ENCODE data around the gene MLH1. TPM values are rescaled to one million over a fixed set of nuclear protein-coding genes. Genes with fewer than 3 reads are reported as not detected.
"Not testable (repeated sequence)": the region's sequence is repeated elsewhere in the genome, so short reads cannot be mapped to it uniquely, and the experiment has no call there.

Gene MLH1
- total RNA-seq, 1 experiment from 2014 or later, result 50.6 TPM

- intact Hi-C loops (cut with micrococcal nuclease; ENCODE audit: unreplicated experiment), result loop anchor here (2.0 to 5.0 kb wide), 4 partner anchors 58 to 231 kb away; no protein-coding TSS in a partner anchor
- ChIA-PET CTCF (interaction anchor here (0.7 to 0.9 kb wide), 5 partner anchors 10 to 288 kb away, joined by 3 to 9 read pairs (median 3); partner anchors contain the start of genes EPM2AIP1 and MLH1), POLR2A (ENCODE audit: low non-redundant PET) (interaction anchor here (0.6 kb wide), 1 partner anchor 25 kb away, joined by 3 read pairs; no protein-coding TSS in a partner anchor)
- Histone ChIP-seq H3K27ac (ENCODE audit: low read depth, low read length, poor library complexity, severe bottlenecking) (peak overlapping the region; percentile 6), H3K27me3 (replicated peaks; ENCODE audit: insufficient read depth, low read depth, low read length, poor library complexity) (no peaks in the 10 kb centered on the region), H3K4me3 (ENCODE audit: low read depth, low read length, poor library complexity, severe bottlenecking) (no peak overlapping the region), H3K9me3 (ENCODE audit: low read depth, low read length, poor library complexity, severe bottlenecking) (no peaks in the 10 kb centered on the region), H3K4me1 (ENCODE audit: insufficient read depth, low read length, poor library complexity, severe bottlenecking) (peaks cover 21% of the 10 kb centered on the region), H3K36me3 (ENCODE audit: insufficient read depth, low read length, poor library complexity, severe bottlenecking) (no peaks in the 10 kb centered on the region)
- no TSS peak for BruUV-seq (replicated peaks)
- TF ChIP-seq CTCF (conservative IDR thresholded peaks at IDR 0.05; ENCODE audit: low read depth, low read length), result no peak
- TF ChIP-seq EZH2 (IDR thresholded peaks at IDR 0.05; ENCODE audit: borderline replicate concordance, low read depth, low read length, poor library complexity, severe bottlenecking), result no peak
- DNase-seq (ENCODE audit: low spot score), result peak; percentile 86
Observed at GRCh38 chr3:36959821-36960220, 33.5 kb upstream of the MLH1 start.

DNA sequence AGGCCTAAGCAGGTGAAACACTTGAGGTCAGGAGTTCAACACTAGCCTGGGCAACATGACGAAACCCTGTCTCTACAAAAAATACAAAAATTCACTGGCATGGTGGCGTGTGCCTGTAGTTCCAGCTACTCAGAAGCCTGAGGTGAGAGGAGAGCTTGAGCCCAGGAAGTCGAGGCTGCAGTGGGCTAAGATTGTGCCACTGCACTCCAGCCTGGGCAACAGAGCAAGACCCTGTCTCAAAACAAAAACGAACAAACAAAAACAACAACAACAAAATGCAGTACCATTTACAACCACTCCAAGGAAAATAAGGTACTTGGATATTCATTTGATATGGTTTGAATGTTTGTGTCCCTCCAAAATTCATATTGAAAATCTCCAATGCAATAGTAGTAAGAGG, 32.8 kb upstream of the MLH1 start:
- no TSS peak for BruUV-seq (replicated peaks)
- no peaks in the 10 kb centered on the region for H3K9me3 ChIP-seq (ENCODE audit: low read depth, low read length, poor library complexity, severe bottlenecking)
- H3K27ac ChIP-seq (ENCODE audit: low read depth, low read length, poor library complexity, severe bottlenecking), result peak overlapping the region; percentile 6
- peaks cover 21% of the 10 kb centered on the region for H3K4me1 ChIP-seq (ENCODE audit: insufficient read depth, low read length, poor library complexity, severe bottlenecking)
- intact Hi-C loops (cut with micrococcal nuclease; ENCODE audit: unreplicated experiment), result no loop called here
- no peak for TF ChIP-seq CTCF (conservative IDR thresholded peaks at IDR 0.05; ENCODE audit: low read depth, low read length)
- TF ChIP-seq EZH2 (IDR thresholded peaks at IDR 0.05; ENCODE audit: borderline replicate concordance, low read depth, low read length, poor library complexity, severe bottlenecking), result no peak
- ChIA-PET CTCF (interaction anchor here (0.7 to 0.8 kb wide), 3 partner anchors 33 to 287 kb away, joined by 3 to 9 read pairs (median 7); partner anchors contain the start of genes EPM2AIP1 and MLH1), POLR2A (ENCODE audit: low non-redundant PET) (no interaction called here)
- H3K4me3 ChIP-seq (ENCODE audit: low read depth, low read length, poor library complexity, severe bottlenecking), result no peak overlapping the region
- DNase-seq (ENCODE audit: low spot score), result no peak
- H3K36me3 ChIP-seq (ENCODE audit: insufficient read depth, low read length, poor library complexity, severe bottlenecking), result no peaks in the 10 kb centered on the region
- H3K27me3 ChIP-seq (replicated peaks; ENCODE audit: insufficient read depth, low read depth, low read length, poor library complexity), result no peaks in the 10 kb centered on the region

- H3K4me3 ChIP-seq (ENCODE audit: low read depth, low read length, poor library complexity, severe bottlenecking); BruUV-seq (replicated peaks); POLR2A ChIA-PET (ENCODE audit: low non-redundant PET); H3K27me3 ChIP-seq (replicated peaks; ENCODE audit: insufficient read depth, low read depth, low read length, poor library complexity); H3K36me3 ChIP-seq (ENCODE audit: insufficient read depth, low read length, poor library complexity, severe bottlenecking); H3K27ac ChIP-seq (ENCODE audit: low read depth, low read length, poor library complexity, severe bottlenecking); DNase-seq (ENCODE audit: low spot score); H3K9me3 ChIP-seq (ENCODE audit: low read depth, low read length, poor library complexity, severe bottlenecking); intact Hi-C loops (cut with micrococcal nuclease; ENCODE audit: unreplicated experiment): not testable (repeated sequence)
- peaks cover 13% of the 10 kb centered on the region for H3K4me1 ChIP-seq (ENCODE audit: insufficient read depth, low read length, poor library complexity, severe bottlenecking)
- CTCF ChIA-PET, result interaction anchor here (0.5 kb wide), 1 partner anchor 27 kb away, joined by 10 read pairs; no protein-coding TSS in a partner anchor
Observed at GRCh38 chr3:36963008-36963407, 30.3 kb upstream of the MLH1 start.

GRCh38 chr3:36964331-36964730, 29.0 kb upstream of the MLH1 start:
- H3K27ac ChIP-seq (ENCODE audit: low read depth, low read length, poor library complexity, severe bottlenecking), result no peak overlapping the region
- peaks cover 12% of the 10 kb centered on the region for H3K4me1 ChIP-seq (ENCODE audit: insufficient read depth, low read length, poor library complexity, severe bottlenecking)
- H3K4me3 ChIP-seq (ENCODE audit: low read depth, low read length, poor library complexity, severe bottlenecking), result no peak overlapping the region
- TF ChIP-seq CTCF (conservative IDR thresholded peaks at IDR 0.05; ENCODE audit: low read depth, low read length), result no peak
- TF ChIP-seq EZH2 (IDR thresholded peaks at IDR 0.05; ENCODE audit: borderline replicate concordance, low read depth, low read length, poor library complexity, severe bottlenecking), result no peak
- no peaks in the 10 kb centered on the region for H3K27me3 ChIP-seq (replicated peaks; ENCODE audit: insufficient read depth, low read depth, low read length, poor library complexity)
- ChIA-PET CTCF (no interaction called here), POLR2A (ENCODE audit: low non-redundant PET) (no interaction called here)
- no peaks in the 10 kb centered on the region for H3K36me3 ChIP-seq (ENCODE audit: insufficient read depth, low read length, poor library complexity, severe bottlenecking)
- no peak for DNase-seq (ENCODE audit: low spot score)
- intact Hi-C loops (cut with micrococcal nuclease; ENCODE audit: unreplicated experiment), result no loop called here
- no TSS peak for BruUV-seq (replicated peaks)
- H3K9me3 ChIP-seq (ENCODE audit: low read depth, low read length, poor library complexity, severe bottlenecking), result no peaks in the 10 kb centered on the region
